GM21717 (cell line): Measurements from ENCODE around the gene CDC42SE2.
"Not testable (repeated sequence)": the region's sequence is repeated elsewhere in the genome, so short reads cannot be mapped to it uniquely, and the experiment has no call there.

Experiments used
- ATAC-seq: cut with Tn5 transposase; IDR thresholded peaks from one replicate; pipeline ENCODE4 v1.9.1; 2021; ENCODE audit warnings: mild to moderate bottlenecking, moderate library complexity; ENCODE audit not compliant: unreplicated experiment

CDC42SE2 gene

DNA sequence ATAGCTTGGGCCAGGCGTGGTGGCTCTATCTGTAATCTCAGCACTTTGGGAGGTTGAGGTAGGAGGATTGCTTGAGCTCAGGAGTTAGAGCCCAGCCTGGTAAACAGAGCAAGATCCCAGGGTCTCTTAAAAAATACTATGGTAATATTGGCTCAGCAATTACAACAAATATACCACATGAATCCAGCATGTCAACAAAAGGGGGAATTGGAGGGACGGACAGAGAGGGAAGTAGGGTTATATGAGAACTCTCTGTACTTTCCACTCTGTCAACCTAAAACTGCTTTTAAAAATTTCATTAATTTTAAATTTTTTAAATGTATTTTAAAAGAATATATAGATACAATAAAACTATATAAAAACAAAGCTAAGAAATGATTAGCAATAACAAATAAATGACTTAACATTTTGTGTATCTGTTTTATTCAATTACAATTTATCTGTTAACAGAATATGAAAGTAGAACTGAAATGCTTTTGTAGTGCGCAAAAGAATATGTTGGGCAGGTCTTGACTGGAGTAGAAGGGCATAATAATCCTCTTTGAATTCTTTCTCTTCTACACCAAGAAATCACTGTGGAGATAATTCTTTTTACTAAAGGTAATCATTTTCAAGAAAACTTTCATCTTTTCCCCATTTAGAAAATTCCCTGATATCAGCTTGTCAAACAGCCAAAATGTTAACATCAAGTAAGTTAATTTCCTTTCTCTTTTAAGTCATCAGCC is 12.9 kb upstream of the CDC42SE2 start:
- no peak for ATAC-seq

DNA sequence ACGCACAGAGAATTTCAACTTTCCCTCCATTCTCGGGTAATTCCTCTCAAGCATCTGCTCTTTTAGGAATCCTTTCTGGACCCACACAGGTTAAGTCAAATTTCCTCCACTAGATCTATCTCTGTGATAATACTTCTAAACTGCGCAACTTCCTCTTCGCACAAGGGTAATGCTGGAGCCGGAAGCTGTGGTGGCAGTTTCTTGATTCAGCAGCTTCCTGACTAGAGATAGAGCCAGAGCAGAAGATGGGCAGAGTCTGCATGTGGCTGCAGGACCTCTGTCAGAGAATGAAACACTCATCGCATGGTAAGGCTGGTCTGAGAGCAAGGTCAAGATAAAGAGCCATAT is 11.1 kb upstream of the CDC42SE2 start:
- ATAC-seq = peak; percentile 82

DNA sequence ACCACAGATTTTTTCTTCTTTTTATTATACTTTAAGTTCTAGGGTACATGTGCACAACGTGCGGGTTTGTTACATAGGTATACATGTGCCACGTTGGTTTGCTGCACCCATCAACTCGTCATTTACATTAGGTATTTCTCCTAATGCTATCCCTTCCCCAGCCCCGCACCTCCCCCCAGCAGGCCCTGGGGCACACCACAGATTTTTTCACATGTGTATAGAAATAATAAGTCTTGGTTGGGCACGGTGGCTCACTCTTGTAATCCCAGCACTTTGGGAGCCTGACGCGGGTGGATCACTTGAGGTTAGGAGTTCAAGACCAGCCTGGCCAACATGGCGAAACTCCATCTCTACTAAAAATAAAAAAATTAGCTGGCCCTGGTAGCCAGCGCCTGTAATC is 9.8 kb upstream of the CDC42SE2 start:
- ATAC-seq = not testable (repeated sequence)

GRCh38 chr5:131254741-131255140 is 9.1 kb upstream of the CDC42SE2 start:
- ATAC-seq = no peak

GRCh38 chr5:131256507-131256823 is 7.4 kb upstream of the CDC42SE2 start:
- ATAC-seq = no peak

DNA sequence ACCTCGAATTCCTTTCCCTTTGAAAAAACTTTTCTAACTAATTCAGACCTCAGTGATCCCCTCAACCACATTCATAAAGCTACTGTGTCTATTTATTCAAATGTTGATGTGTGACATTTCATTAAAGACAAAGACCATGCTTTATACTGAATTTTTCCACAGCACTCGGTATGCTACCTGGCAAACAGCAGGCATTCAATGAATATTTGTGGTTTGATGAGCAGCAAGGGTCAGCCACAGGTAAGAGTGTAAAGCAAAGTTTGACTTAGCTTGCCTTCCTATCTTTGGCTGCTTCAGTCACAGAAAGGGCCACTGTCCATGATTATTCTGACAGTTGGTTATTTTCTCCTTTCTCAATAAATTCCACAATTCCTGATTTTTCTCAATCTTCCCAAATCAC is 5.1 kb upstream of the CDC42SE2 start:
- no peak for ATAC-seq

DNA sequence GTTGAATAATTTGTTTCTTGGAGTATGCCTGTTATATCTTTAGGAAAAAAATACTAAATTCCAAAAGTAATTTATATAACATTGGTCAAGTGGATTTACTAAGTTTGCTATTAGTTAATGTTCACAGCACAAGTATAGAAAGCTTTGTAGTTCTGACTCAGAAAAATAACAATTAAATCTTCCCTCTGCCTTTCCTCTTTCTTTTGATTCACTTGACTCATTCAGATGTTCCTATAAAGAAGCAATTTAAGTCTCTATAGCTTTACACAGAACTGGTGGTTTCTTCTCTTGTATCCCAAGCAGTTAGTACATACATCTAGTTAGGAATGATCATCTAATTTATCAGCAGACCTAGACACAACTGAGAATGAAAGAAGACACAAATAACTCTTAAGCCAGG is 4.5 kb upstream of the CDC42SE2 start:
- no peak for ATAC-seq

DNA sequence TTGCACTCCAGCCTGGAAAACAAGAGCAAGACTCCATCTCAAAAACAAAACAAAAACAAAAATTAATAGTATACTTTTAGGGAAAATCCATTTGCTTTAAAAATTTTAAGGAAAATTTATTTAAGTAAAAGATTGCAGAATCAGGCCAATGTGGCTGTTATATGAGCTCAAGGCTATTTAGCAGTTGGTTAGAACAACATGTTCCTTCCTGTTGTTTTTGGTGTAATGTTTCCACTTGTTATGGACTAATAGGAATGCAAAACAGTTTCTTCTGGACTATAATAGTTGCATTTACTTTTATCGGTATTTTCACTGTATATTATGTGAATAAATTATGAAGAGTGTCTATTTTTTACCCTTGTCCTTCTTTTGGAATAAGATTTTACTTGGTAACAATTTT is 3.0 kb upstream of the CDC42SE2 start:
- no peak for ATAC-seq

DNA sequence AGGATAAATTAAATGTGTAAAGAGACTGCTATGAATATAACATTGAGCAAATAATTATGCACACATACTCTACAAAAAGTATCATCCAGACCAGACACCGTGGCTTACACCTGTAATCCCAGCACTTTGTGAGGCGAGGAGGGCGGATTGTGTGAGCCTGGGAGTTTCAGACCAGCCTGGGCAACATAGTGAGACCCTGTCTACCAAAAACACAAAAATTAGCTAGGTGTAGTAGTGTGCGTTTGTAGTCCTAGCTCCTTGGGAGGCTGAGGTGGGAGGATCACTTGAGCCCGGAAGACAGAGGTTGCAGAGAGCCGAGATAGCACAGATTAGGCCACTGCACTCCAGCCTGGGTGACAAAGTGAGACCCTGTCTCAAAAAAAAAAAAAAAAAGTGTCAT is 2.4 kb upstream of the CDC42SE2 start:
- no peak for ATAC-seq

DNA sequence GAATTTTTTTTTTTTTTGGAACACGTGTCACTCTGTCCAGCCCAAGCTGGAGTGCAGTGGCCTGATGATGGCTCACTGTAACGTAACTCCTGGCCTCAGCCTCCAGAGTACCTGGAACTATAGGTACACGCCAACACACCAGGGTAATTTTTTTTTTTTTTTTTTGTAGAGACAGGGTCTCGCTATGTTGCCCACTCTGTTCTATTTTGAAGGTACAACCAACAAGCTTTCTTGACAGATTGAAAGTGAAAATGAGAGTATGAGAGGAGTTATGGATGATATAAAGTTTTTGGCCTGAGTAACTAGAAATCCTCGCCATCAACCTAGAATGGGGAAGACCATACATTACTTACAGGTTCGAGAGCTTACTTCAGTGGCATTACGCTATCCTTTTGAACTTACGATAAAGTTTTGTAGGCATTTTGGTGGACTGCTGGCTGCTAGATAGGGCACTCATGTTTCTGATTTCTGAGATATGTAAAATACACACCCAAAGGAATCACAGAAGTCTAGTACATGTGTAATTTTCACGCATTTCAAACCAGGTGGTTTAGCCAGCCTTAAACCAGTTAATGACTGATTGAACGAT is 806 bp upstream of the CDC42SE2 start:
- ATAC-seq = peak; percentile 12

DNA sequence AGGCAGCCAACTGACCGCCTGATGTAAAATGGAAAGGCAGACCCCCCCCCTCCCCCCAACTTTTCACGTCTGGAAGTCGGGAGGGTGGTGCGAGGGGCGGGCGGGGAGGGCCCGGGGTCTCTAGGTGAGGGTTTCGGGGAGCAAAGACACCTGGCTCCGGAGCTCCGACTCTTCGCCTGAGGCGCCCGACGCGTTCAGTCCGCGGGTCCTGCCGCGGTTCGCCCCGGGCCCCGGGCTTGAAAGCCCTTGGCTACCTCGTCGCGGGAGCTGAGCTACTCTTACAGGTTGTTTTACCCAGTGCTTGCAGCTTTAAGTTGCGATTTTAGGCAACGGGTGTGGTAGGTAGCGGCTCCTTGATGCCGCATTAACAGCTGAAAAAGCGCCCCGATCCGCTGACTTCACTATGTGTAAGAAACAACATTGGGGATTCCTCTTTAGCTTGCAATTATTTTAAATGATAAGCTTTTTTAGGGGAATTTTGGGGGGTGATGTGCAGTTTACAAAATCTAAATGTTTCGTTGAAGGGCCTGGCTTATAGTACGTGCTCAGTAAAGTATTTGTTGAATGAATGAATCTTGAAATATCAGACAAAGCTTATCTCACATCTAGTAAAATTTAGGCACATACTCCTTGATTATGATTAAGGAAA is 722 bp downstream of the CDC42SE2 start:
- ATAC-seq = peak; percentile 16

GRCh38 chr5:131265311-131265803 is 1.5 kb downstream of the CDC42SE2 start:
- peak; percentile 21 for ATAC-seq

DNA sequence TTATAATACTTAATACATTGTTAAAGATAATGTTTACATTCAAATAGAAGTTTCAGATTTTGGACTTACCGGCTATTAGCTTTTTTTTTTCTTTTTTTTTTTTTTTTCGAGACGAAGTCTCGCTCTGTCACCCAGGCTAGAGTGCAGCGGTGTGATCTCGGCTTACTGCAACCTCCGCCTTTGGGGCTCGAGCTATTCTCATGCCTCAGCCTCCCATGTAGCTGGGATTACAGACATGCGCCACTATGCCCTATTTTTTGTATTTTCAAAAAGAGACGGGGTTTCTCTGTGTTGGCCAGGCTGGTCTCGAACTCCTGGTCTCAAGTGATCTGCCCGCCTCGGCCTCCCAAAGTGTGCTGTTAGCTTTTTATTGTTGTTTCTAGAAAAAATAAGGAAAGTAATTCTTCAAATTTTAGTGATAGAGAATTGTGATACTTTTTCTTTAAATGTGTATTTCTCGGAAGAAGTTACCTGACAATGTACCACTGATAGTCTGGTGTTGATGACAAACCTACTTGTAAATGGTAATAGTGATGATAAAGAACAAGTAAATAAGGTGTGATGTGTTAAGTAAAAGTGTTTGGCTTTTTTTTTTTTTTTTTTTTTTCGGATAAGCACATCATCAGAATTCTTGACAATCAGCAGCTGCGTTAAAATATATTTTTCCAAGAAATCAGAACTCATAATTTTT is 2.7 kb downstream of the CDC42SE2 start:
- ATAC-seq = no peak

DNA sequence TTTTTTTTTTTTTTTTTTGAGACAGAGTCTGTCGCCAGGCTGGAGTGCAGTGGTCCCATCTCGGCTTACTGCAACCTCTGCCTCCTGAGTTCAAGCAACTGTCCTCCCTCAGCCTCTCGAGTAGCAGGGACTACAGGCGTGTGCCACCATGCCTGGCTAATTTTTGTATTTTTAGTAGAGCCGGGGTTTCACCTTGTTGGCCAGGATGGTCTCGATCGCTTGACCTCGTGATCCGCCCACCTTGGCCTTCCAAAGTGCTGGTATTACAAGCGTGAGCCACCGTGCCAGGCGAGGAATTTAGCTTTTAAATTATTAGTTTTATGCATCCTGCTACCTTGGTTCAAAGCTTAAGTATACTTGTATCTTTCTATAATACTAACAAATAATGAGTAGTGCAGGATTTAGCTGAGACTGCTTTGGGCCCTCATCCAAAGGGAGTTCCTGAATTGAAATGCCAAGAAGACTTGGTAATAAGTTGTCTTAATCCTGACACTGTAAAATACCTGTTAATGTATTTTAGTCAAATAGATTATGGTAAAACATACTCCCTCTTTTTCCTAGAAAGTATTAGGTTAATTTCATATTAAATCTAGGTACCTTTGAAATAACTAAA is 5.0 kb downstream of the CDC42SE2 start:
- ATAC-seq = no peak

- no peak for ATAC-seq
Observed at GRCh38 chr5:131270809-131271208, 7.0 kb downstream of the CDC42SE2 start.

- ATAC-seq = not testable (repeated sequence)
Observed at GRCh38 chr5:131271888-131272287, 8.0 kb downstream of the CDC42SE2 start.

- ATAC-seq = no peak
Observed at GRCh38 chr5:131272307-131272706, 8.5 kb downstream of the CDC42SE2 start.

GRCh38 chr5:131272724-131273123 is 8.9 kb downstream of the CDC42SE2 start:
- no peak for ATAC-seq

DNA sequence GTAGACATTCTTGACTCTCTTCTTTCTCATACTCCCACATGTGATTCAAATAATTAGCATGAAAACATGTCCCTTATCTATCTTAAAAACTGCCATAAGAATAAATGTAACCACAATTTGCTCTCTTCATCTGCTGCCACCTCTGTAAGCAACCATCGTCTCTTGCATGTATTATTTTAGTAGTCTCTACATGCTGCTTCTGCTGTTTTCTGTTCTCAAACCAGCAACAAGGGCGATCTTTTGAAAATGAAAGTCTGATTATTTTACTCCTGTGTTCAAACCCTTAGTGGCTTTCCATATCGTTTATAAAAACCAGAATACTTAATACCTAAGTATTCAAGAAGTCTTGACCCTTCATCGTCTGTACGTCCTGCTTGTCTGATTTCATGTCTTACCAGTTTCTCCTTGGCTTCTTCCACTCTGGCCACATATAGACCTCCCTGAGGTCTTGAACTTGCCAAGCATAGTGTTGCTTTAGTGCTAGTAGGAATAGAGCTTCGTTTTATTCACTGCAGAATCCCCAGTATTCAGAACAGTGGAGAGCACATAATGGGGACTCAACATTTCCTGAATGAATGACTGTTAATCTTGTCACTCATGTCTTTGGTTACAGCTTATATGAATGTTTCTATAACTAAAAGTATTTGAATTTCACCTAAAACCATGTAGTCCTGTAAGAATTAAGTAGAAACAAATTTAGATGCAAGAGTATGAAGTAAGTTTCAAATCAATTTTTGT is 10.6 kb downstream of the CDC42SE2 start:
- no peak for ATAC-seq

- ATAC-seq = no peak
Observed at GRCh38 chr5:131276072-131276471, 12.2 kb downstream of the CDC42SE2 start.

DNA sequence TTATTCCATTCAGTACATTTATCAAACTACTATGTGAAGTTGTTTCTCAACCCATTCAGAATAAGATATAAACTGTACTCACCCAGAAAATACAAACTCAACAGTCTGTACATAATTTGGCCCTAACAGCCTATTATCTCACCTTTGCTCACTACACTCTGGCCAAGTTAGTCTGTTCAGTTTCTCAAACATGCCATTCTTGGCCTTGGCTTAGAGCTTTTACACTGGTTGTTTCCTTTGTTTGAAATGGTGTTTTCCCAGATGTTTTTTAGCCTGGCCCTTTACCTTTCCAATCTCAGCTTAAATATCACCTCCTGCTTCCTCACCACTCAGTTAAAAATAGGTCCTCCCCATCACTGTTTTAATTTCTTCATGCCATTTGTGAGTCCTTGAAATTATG is 13.6 kb downstream of the CDC42SE2 start:
- ATAC-seq = no peak
